GM18517 (cell line): ENCODE data around the gene SLC25A15.
"Not testable (repeated sequence)": the region's sequence is repeated elsewhere in the genome, so short reads cannot be mapped to it uniquely, and the experiment has no call there.

Experiments
- ATAC-seq: cut with Tn5 transposase; IDR thresholded peaks from one replicate; pipeline ENCODE4 v1.9.1; 2021; ENCODE audit warnings: mild to moderate bottlenecking, moderate library complexity; ENCODE audit not compliant: unreplicated experiment

SLC25A15 gene

DNA sequence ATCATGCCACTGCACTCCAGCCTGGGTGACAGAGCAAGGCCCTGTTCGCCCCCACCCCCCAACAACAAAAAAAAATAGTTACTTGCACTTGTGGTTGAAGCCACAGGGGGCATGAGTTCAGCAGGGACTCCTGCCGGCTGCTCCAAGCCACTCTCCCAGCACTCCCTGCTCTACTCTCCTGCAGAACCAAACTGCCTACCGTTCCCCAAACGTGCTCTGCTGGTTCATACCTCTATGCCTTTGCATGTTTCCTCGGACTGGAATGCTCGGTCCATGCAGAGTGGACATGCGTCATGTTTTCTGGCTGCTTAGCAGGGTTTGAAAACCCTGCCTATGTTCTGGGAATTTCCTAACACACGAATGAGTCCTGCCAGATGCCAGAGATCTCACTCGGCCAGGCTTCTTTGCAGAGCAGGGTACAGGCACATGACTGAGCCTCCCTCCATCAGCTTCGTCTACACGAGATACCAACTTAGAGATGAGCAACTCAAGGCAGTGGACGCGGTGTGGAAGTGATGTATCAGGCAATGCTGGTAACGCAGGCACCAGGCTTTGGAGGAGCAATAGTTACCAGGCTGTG, 8.5 kb upstream of the SLC25A15 start:
- no peak for ATAC-seq

DNA sequence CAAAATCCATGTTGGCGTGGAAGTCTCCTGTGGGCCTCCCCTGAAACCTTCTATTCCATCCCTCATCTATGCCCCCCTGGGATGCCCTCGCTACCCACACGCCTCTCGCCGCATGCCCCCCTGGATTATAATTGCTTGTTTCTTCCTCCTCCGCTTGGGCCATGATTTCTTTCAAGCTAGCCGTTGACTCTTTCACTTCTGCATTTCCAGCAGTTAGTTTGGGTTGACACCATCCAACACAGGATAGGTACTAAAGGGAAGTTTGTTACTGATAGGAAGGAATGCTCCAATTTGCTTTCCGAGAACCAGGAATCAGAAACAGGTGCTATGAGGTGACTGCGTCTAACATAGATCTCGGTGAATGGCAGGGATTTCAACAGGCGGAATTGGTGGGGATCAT, 7.7 kb upstream of the SLC25A15 start:
- no peak for ATAC-seq

DNA sequence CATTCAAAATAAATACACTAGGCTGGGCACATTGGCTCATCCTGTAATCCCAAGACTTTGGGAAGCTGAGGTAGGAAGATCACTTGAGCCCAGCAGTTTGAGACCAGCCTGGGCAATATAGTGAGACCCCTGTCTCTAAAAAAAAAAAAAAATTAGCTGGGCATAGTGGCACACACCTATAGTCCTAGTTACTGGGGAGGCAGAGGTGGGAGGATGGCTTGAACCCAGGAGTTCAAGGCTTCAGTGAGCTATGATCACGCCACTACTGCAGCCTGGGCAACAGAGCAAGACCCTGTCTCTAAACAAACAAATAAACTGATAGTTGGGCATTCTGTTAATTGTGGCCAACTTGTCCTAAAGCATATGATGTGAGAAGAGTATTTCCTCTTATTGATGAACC, 6.4 kb upstream of the SLC25A15 start:
- ATAC-seq: not testable (repeated sequence)

DNA sequence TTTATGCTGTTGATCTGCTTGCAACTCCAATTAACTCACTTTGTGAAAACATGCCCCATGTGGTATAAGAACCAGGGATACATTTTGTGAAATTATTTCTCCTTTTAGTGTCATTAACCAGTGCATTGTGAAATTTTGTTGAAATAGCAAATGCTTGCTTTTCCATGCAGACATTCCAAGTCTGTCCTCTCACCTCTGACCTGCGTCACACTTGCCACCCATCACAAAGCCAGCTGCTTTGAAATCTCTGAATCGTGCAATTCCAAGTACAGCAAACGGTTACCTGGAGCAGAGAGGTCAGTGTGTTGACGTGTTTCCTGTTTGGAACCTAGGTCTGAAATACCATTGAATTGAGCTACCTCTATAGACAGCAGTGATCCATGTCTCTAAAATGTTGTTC, 4.9 kb upstream of the SLC25A15 start:
- ATAC-seq: no peak

DNA sequence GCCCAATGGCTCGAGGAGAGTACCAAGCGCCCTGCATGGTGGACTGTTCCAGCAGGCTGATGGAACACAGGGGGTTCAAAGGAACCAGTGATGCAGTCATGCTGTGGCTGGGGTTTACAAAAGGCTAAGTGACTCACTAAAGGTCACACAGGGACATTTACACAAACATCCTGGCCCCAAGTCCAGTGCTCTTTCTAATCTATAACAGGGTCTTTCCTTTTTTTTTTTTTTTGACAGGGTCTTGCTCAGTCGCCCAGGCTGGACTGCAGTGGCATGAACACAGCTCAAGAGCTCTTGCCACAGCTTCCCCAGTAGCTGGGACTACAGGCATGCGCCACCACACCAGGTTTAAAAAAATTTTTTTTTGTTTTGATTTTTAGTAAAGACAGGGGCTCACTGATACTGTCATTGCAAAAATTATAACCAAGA, 2.8 kb upstream of the SLC25A15 start:
- no peak for ATAC-seq

DNA sequence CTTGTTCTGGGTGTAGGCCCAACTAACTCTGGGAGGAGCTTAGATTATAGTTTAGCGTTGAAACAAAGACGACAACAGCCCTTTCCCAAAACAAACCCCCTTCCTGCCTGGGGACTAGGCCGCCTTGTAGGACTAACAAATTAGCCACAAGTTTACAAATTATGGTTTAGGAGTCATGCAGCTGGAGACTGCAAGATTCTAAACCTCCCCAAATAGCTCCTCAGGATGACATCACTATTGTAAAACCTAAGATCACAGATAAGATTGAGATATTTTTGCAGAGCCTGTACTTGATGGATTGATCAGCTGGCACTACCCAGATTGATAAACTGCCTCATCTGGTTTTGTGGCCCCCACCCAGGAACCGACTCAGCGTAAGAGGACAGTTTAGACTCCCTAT, 2.3 kb upstream of the SLC25A15 start:
- ATAC-seq: no peak

DNA sequence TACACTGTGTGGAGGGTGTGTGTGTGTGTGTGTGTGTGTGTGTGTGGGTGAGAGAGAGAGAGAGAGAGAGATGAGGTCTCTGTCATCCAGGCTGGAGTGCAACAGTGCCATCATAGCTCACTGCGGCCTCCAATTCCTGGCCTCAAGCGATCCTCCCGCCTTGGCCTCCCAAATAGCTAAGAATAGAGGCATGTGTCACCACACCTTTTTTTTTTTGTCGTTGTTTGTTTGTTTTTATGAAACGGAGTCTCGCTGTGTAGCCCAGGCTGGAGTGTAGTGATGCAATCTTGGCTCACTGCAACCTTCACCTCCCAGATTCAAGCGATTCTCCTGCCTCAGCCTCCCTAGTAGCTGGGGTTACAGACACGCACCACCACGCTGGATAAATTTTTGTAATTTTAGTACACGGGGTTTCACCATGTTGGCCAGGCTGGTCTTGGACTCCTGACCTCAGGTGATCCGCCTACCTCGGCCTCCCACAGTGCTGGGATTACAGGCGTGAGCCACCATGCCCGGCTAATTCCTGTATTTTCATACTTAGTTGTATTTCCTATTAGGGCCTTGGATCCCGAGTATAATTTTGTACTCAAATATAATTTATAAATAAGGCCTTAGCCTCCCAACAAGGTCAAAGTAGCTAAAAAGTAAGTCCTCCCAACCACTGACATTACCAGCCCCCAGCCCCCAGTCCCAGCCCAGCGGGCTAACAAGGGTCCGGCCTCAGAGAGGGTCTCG, 704 bp upstream of the SLC25A15 start:
- not testable (repeated sequence) for ATAC-seq

DNA sequence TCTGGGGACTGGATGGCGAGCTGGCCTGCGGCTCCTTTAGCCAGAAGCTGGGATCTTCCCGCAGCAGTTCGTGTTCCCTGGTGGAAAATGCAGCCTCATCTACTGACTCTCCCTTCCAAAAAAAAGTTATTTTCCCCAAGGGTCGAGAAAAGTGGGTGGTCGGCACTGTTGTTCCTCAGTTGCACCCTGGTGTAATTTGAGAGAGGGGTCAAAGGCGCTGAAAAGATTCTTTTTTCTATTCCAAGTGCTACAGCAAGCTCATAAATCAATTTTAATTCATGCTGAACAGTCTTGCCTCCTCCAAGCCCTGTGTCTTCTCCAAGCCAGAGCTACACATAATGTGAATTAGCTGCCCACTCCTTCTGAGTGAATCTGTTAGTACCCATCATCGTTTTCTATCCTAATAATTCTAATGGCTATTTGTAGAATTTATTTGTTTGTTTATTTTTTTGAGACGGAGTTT, 774 bp downstream of the SLC25A15 start:
- ATAC-seq: no peak

DNA sequence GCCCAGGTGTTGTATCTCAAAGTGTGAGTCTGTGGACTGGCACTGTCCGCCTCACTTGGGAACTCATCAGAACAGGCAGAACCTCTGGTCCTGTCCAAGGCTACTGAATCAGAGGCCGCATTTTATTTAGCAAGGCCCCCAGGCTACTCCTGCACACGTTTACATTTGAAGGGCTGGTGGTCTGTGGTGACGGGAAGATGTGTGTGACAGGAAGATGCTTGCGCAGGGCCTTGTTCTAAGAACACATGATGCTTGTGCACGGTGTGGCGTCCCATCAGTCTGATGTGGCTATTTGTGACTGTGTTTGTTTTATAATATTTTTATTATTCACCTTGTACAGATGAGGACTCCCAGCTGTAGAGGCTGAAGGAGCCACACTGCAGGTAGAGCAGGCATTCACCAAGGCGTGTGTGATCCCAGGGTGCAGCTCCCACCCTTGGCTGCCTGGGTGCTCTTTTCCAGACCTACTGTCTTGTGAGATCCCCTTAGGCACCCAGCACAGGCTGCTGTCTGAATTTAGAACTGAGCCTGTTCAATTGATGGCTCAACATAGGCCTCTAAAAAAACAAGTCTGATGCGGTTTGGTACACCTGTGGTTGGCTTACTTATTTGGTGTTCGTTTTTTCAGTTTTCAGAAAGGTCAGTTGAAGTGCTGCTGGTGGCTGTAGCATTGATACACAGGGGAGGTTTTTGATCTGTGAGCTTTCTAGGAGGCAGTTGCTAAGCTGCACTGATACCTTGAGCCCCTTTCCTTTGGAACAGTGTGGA, 3.1 kb downstream of the SLC25A15 start:
- no peak for ATAC-seq

DNA sequence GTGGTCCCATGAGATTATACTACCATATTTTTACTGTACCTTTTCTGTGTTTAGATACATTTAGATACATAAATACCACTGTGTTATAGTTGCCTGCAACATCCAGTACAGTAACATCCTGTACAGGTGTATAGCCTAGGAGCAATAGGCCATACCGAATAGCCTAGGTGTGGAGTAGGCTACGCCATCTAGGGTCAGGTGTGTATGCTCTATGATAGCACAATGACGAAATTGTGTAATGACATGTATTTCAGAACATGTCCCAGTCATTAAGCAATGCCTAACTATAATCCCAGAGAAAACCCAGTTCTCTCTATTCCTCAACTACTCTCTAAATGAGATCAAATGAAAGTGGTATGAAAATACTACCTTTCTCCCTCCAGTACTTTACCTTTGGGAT, 3.9 kb downstream of the SLC25A15 start:
- ATAC-seq: no peak

DNA sequence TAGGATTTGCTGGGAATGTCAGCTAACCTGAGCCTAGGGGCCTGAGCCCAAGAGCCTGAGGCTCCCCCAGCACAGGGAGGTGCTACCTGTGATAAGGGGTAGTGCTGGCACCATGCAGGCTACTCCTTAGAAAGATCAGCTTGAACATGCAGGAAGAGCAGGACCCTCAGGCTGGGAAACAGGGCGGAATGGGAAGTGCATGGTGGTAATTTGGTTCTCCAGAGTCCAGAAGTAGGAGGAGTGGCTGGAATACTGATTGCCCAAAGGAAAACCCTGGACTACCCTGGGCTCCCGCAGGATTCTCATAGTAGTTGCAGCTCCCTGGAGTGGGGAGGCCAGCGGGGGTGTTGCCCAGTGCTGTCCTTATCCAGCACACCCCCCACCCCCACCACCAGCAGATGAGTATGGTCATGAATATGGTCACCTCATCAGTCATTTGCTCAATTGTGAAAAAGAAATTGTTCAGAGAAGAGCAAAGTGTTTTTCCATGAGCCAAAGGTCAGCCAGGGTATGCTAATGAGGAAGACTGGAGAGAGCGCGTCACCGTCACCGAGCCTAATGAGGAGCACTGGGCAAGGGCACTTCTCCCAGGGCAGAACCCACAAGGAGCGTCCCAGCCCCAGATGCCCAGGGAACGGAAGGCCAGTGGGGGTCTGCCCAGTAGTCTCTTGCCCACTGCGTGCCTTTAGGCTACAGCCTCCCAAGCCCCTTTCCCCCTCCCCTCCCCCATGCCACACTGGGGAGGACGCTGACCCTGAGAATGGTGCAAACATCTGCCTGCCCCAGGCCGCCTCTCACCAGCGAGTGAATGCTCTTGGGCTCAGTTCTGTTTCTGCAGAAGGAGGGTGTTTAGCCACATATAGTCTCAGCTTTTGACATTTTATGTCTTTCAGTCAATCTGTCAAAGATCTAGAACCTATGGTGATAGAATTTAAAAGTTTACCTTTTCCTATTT, 5.3 kb downstream of the SLC25A15 start:
- no peak for ATAC-seq

DNA sequence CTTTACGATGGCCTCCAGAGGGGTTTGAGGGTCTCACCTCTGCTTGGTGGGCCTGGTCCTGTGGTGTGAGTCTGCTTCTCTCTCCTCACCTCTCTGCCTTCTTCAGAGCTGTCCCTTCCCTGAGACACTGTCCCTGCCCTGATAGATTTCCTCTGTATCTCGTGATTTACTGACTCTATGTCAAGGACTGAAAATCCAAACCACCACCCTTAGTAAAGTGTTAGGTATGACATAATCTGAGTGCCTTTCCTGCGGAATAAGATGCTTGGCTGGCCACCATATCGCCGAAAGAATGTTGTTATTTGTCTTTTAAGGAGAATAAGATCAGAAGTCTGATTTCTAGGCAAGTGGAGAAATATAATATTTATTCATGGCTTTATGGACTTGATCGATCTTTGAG, 7.2 kb downstream of the SLC25A15 start:
- no peak for ATAC-seq

DNA sequence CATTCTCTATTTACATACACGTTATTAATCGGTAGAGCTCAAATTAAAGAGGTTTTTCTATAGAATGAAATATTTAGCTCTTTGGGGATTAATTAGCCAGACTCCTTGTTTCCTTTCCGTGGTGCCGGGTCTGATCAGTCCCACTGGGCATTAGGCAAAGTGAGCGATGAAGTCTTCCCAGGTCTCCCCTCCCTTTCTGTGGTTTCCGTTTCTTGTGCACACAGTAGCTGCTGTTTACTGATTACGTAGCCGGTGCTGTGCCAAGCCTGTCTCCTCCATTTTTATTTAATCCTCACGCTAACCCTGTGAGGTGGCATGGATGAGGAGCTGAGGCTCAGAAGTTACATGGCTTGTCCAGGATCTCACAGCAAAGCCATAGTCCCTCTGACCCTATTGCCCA, 9.0 kb downstream of the SLC25A15 start:
- ATAC-seq: no peak

DNA sequence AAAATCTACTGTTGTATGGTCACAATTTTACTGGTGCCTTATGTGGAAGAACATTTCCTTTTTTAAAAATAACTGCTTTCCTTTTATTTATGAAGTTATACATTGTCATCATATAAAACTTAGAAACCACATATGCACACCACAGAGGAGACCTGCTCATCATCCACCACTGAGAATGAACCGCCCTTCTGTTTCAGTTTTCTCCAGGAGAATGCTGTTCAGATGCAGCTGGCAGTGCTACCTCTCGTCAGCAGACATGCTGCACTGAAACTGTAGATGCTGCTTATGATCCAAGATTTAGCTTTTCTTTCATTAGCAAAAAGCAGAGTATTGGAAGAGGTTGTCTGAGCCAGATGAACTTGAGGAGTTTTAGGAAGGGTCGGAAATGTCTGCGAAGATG, 10.1 kb downstream of the SLC25A15 start:
- no peak for ATAC-seq

DNA sequence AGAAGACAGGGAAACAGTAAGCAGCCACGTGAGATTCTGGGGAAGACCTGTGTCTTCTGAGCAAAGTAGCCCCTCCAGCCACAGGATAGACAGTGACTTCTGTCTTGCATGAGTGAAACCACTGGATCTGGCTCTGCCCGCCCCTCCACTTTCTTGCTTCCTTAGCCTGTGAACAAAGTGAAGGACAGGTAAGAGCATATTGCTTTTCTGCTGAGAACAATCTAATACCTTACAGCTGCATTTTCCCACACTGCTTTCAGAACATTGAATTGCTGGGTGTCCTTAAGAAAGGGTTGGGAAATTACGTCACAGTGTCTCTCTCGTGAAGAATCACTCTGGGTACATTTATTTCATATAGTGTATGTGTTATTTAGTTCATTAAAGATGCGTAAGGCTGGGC, 11.1 kb downstream of the SLC25A15 start:
- no peak for ATAC-seq

DNA sequence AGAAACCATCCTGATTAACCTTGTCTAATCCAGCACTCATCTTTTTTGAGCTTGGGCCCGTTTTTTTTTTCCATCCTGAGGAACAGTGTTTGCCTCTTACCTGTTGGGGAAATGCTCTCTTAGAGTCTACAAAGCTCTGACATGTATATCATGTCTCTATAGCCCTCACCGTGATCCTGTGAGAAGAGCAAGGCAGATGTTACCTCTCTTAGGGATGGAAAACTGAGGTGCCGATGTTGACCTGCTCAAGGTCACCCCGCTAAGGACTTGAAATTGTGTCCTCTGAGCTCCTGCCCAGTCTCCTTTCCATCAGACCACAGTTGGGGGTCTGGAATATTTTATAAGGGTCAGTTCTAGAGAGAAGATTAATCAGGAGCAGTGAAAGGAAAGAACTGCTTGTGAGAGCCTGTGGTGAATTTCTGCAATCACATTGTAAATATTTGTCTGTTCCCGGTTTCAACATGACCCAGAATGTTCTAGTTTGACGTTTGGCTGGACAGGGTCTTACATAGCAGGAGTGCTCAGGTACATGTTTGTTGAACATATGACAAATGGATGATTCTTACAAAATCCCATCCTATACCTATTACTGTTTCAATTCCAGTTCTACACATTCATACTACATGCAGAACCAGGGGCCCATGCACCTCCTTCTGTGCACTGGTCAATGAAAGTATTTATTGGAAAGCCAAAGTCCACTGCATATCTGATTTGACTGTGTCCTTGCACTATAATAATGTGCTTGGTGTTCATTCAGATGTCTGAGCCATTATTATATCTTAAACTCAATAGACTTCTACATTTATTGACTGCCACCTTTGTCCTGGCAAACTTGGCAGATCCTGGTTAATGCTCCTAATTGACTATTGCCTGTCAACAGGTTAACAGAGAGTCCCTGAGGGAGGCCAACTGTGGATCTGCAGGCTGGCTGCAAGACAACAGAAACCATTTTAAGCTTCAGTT, 12.1 kb downstream of the SLC25A15 start:
- no peak for ATAC-seq

DNA sequence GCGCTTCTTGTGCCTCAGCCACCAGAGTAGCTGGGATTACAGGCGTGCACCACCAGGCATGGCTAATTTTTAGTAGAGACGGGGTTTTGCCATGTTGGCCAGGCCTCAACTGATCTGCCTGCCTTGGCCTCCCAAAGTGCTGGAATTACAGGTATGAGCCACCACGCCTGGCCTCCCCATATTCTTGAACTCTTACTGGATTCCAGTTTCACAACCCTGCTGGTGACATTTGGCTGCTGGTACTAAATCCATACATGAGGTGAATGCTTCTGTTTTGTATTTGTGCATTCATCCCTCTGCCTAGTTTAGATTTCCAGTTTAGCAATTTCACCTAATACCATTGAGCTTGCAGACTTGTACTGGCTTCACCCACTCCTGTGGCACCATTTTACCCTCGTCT, 13.9 kb downstream of the SLC25A15 start:
- ATAC-seq: no peak

DNA sequence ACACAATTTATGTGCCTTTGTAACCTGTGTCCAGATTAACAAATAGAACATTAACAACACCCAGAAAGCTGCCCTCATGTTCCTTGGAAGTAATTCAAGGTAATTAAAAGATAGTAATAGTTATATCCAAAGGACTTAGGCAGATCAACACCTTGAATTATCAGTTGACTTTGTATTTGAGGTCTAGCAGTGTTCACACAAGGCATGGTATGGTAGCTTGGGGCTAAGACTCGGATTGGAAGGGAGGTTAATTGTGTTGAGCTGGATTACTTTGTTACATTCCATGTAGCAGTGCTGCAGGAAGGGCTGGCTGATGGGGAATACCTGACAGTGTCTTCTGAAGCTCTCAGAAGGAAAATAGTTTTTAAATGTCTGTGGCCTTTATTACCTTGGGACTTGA, 16.8 kb downstream of the SLC25A15 start:
- no peak for ATAC-seq

DNA sequence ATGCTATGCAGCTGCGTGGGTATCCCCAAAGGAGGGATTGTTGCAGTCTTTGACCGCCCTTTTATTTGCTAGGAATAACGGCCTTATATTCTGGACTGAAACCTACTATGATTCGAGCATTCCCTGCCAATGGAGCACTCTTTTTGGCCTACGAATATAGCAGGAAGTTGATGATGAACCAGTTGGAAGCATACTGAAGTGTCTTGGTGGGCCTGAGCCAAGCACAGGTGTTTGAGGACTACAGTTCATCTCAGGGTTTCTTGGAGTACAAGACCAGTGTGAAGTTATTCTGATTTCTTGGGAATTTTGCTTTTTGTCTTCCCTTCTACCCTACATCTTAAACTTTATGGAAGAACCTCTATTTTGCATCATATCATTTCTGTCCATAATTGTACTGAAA, 20.1 kb downstream of the SLC25A15 start:
- no peak for ATAC-seq

DNA sequence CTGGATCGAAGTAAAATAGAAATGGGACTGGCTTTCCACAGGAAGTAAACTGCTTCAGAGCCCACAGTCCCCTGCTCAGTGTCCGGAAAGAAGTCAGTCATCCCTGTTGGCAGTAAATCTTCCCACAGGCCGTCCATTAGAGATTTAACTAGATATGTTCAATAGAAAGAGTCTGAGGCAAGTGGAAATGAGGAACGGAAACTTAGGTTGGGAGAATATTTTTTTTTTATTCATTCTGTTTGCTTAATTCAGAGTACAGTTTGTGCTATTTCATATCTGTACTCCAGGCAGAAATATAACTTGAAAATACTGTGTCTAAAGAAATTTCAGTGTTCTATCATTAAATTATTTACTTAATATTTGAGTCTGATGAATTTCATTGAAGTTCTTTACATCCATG, 22.7 kb downstream of the SLC25A15 start:
- ATAC-seq: no peak
